ENCODE results near the gene BTBD7.

- TF ChIP-seq POLR2A (IDR thresholded peaks at IDR 0.05) (no peak), CTCF (IDR thresholded peaks at IDR 0.05) (no peak)
Observed at GRCh38 chr14:93337884-93338283, 5.0 kb upstream of the BTBD7 start.
